ENCODE results near the gene HMCN2. TPM values are rescaled to one million over a fixed set of nuclear protein-coding genes. Genes with fewer than 3 reads are reported as not detected.

Gene HMCN2
- total RNA-seq, 1 donor, result under 0.01 TPM

DNA sequence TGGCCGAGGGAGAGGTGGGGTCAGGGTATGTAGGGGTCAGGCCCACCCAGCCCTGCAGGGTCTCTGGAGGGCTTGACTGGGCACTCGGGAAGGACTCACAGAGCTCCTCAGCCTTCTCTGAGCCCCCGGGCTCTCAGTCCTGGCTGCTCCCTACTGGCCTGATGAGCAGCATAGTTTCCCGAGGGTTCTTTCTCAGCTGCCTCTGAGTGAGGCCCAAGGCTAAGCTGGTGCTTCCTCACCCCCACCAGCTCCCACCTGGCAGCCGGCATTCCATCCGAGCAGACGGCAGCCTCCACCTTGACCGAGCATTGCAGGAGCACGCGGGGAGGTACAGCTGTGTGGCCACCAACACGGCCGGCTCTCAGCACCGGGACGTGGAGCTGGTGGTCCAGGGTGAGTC lies 56.0 kb downstream of the HMCN2 start:
- no peak overlapping the region for H3K4me3 ChIP-seq (ENCODE audit: insufficient read depth, low read length)
- H3K4me1 ChIP-seq (ENCODE audit: insufficient read depth, low read length), result no peaks in the 10 kb centered on the region
- no peak overlapping the region for H3K4me2 ChIP-seq (ENCODE audit: insufficient read depth, low read length)
- no peaks in the 10 kb centered on the region for H3K9me3 ChIP-seq (ENCODE audit: low read depth, low read length)
- no peaks in the 10 kb centered on the region for H4K20me1 ChIP-seq (ENCODE audit: insufficient read depth, low read length)
- H3K27ac ChIP-seq (ENCODE audit: low read depth, low read length), result no peak overlapping the region
- no peak overlapping the region for H2AFZ ChIP-seq (ENCODE audit: low read length)
- TF ChIP-seq, protein P1, sequence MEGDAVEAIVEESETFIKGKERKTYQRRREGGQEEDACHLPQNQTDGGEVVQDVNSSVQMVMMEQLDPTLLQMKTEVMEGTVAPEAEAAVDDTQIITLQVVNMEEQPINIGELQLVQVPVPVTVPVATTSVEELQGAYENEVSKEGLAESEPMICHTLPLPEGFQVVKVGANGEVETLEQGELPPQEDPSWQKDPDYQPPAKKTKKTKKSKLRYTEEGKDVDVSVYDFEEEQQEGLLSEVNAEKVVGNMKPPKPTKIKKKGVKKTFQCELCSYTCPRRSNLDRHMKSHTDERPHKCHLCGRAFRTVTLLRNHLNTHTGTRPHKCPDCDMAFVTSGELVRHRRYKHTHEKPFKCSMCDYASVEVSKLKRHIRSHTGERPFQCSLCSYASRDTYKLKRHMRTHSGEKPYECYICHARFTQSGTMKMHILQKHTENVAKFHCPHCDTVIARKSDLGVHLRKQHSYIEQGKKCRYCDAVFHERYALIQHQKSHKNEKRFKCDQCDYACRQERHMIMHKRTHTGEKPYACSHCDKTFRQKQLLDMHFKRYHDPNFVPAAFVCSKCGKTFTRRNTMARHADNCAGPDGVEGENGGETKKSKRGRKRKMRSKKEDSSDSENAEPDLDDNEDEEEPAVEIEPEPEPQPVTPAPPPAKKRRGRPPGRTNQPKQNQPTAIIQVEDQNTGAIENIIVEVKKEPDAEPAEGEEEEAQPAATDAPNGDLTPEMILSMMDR (IDR thresholded peaks at IDR 0.05; ENCODE audit: extremely low read depth, low read depth, low read length), result no peak
- no peaks in the 10 kb centered on the region for H3K36me3 ChIP-seq (ENCODE audit: insufficient read depth, low read length)
- no peaks in the 10 kb centered on the region for H3K79me2 ChIP-seq (ENCODE audit: insufficient read depth, low read length)
- no peak for DNase-seq (ENCODE audit: insufficient read length, low spot score, missing footprints)
- H3K27me3 ChIP-seq (ENCODE audit: insufficient read depth, low read length), result peaks cover 59% of the 10 kb centered on the region

DNA sequence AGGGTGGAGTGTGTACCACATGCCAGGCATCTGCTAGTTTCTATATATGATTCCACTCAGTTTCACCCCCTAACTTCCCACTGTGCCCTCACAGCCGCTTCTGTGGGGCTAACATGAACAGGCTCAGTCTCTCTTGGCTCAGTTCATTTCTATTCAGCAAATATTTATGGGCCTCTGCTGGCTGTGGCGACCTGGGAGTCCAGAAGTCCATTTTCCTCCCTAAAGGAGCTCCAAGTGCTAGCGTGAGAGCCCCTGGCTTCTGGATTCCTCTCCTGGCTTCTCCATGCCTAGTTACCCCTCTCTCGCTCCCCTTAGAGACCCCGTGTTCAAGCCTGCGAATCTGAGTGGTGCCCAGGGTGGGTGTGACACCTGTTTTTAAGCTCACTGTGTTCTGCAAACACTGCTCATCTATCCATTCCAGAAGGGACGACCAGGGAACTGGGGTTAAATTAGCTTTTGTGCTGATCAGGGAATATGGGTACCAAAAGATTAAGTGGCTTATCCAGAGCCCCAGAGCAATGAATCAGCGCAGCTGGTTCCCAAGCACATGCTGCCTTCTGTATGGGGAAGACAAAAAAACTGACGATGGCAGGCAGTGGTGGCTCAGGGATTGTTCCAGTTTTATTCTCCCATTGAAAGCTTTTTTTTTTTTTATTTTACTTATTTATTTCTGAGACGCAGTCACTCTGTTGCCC lies 57.6 kb downstream of the HMCN2 start:
- TF ChIP-seq, protein P1 (IDR thresholded peaks at IDR 0.05; ENCODE audit: extremely low read depth, low read depth, low read length), result no peak

DNA sequence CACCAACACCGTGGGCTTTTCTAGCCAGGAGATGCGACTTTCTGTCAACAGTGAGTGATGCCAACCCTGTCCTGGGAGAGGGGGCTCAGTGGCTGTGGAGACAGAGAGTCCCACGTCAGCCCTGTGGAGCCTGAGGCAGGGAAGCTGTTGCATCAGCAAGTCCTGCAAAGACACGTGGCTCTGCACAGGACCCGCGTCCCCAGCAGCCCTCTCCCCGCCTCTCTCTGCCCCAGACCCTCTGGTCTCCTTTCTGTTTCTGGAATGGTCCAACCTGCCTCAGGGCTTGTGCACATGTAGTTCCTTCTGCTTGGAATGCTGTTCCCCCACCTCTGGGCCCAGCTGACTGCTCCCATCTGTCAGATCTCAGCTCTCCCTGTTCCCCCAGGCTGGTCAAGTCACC lies 60.4 kb downstream of the HMCN2 start:
- Histone ChIP-seq H3K4me1 (ENCODE audit: insufficient read depth, low read length) (peaks cover 10% of the 10 kb centered on the region), H3K27me3 (ENCODE audit: insufficient read depth, low read length) (peaks cover 68% of the 10 kb centered on the region), H3K36me3 (ENCODE audit: insufficient read depth, low read length) (no peaks in the 10 kb centered on the region), H3K27ac (ENCODE audit: low read depth, low read length) (no peak overlapping the region), H4K20me1 (ENCODE audit: insufficient read depth, low read length) (no peaks in the 10 kb centered on the region), H3K4me2 (ENCODE audit: insufficient read depth, low read length) (no peak overlapping the region), H3K79me2 (ENCODE audit: insufficient read depth, low read length) (no peaks in the 10 kb centered on the region), H2AFZ (ENCODE audit: low read length) (no peak overlapping the region), H3K4me3 (ENCODE audit: insufficient read depth, low read length) (no peak overlapping the region), H3K9me3 (ENCODE audit: low read depth, low read length) (no peaks in the 10 kb centered on the region)
- TF ChIP-seq, protein P1 (IDR thresholded peaks at IDR 0.05; ENCODE audit: extremely low read depth, low read depth, low read length), result no peak
- DNase-seq (ENCODE audit: insufficient read length, low spot score, missing footprints), result peak; percentile 72

More for the DNA sequence above, 57.6 kb downstream of the HMCN2 start:
- DNase-seq (ENCODE audit: insufficient read length, low spot score, missing footprints), result no peak
- no peaks in the 10 kb centered on the region for H3K9me3 ChIP-seq (ENCODE audit: low read depth, low read length)
- H3K4me1 ChIP-seq (ENCODE audit: insufficient read depth, low read length), result peaks cover 6% of the 10 kb centered on the region
- no peak overlapping the region for H2AFZ ChIP-seq (ENCODE audit: low read length)
- no peak overlapping the region for H3K4me3 ChIP-seq (ENCODE audit: insufficient read depth, low read length)
- H3K79me2 ChIP-seq (ENCODE audit: insufficient read depth, low read length), result no peaks in the 10 kb centered on the region
- no peak overlapping the region for H3K4me2 ChIP-seq (ENCODE audit: insufficient read depth, low read length)
- no peak overlapping the region for H3K27ac ChIP-seq (ENCODE audit: low read depth, low read length)
- H3K27me3 ChIP-seq (ENCODE audit: insufficient read depth, low read length), result peaks cover 59% of the 10 kb centered on the region
- H3K36me3 ChIP-seq (ENCODE audit: insufficient read depth, low read length), result no peaks in the 10 kb centered on the region
- H4K20me1 ChIP-seq (ENCODE audit: insufficient read depth, low read length), result no peaks in the 10 kb centered on the region

DNA sequence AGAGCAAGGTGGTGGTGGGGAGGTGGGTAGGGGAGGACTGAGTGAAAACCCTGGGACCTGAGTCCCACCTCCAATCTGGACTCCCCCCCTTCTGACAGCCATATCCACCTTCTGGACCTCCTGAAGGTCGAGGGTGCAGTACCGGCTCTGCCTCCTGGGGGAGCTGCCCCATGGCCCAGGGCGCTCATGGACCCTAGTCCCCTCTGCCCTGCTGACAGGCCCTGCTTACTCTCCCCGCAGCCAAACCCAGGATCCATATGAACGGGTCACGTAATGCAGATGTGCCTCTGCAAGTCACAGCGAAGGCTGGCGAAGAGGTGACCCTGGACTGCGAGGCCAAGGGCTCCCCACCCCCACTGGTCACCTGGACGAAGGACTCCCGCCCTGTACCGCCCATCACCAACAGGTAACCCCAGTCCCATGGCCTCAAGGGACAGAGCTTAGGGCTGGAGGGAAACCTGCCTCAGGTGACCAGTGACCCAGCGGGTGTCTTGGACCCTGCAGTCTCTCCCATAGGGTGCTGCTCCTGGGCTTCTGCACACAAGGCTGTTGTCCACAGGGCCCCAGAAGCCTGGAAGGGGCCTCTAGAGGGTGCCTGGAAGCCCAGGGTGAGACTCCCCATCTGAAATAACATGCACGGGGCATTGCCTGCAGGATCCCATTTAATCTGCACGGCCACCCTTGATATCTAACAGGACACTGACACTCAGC lies 61.7 kb downstream of the HMCN2 start:
- no peaks in the 10 kb centered on the region for H3K36me3 ChIP-seq (ENCODE audit: insufficient read depth, low read length)
- H4K20me1 ChIP-seq (ENCODE audit: insufficient read depth, low read length), result no peaks in the 10 kb centered on the region
- TF ChIP-seq, protein P1 (IDR thresholded peaks at IDR 0.05; ENCODE audit: extremely low read depth, low read depth, low read length), result peak; percentile 29
- no peak overlapping the region for H3K27ac ChIP-seq (ENCODE audit: low read depth, low read length)
- no peaks in the 10 kb centered on the region for H3K9me3 ChIP-seq (ENCODE audit: low read depth, low read length)
- peaks cover 60% of the 10 kb centered on the region for H3K27me3 ChIP-seq (ENCODE audit: insufficient read depth, low read length)
- H3K4me2 ChIP-seq (ENCODE audit: insufficient read depth, low read length), result no peak overlapping the region
- H3K4me1 ChIP-seq (ENCODE audit: insufficient read depth, low read length), result peaks cover 10% of the 10 kb centered on the region
- peak; percentile 68 for DNase-seq (ENCODE audit: insufficient read length, low spot score, missing footprints)
- H3K79me2 ChIP-seq (ENCODE audit: insufficient read depth, low read length), result no peaks in the 10 kb centered on the region
- no peak overlapping the region for H2AFZ ChIP-seq (ENCODE audit: low read length)
- no peak overlapping the region for H3K4me3 ChIP-seq (ENCODE audit: insufficient read depth, low read length)
